NB4 (cell line): Measurements from ENCODE around the gene ATP5MC2.

Source experiments
- DNase-seq: peaks from one replicate; pipeline ENCODE4 v3.0.0; 2010; ENCODE audit warnings: low read depth
- H3K4me3 ChIP-seq: one replicate; pipeline ENCODE4 v1.5.1; 2011; ENCODE audit warnings: mild to moderate bottlenecking, low read depth, low read length, moderate library complexity
- CTCF ChIP-seq: IDR thresholded peaks from one replicate; pipeline ENCODE4 v1.5.1; 2012; ENCODE audit warnings: low read depth, low read length
- MAX ChIP-seq: IDR thresholded peaks from 2 replicates; pipeline ENCODE4 v1.6.1; 2011; ENCODE audit warnings: low read depth, low read length
- MYC ChIP-seq: IDR thresholded peaks from 2 replicates; pipeline ENCODE4 v1.6.1; 2011; ENCODE audit warnings: low read depth, low read length
- POLR2A ChIP-seq: IDR thresholded peaks from 2 replicates; pipeline ENCODE4 v1.6.1; 2011; ENCODE audit warnings: mild to moderate bottlenecking; ENCODE audit not compliant: insufficient read length; ENCODE audit errors: extremely low read depth

The ATP5MC2 gene

GRCh38 chr12:53664936-53665335, 10.9 kb downstream of the ATP5MC2 start:
- TF ChIP-seq POLR2A, result no peak
- no peak for TF ChIP-seq CTCF
- no peak for TF ChIP-seq MYC
- no peak for TF ChIP-seq MAX

GRCh38 chr12:53664191-53664590, 11.7 kb downstream of the ATP5MC2 start:
- no peak for DNase-seq
- no peak overlapping the region for H3K4me3 ChIP-seq
- TF ChIP-seq CTCF, result no peak
- no peak for TF ChIP-seq MAX
- no peak for TF ChIP-seq POLR2A
- no peak for TF ChIP-seq MYC

More at GRCh38 chr12:53664936-53665335, 10.9 kb downstream of the ATP5MC2 start:
- H3K4me3 ChIP-seq, result no peak overlapping the region
- DNase-seq, result no peak

- DNase-seq, result no peak
- no peak overlapping the region for H3K4me3 ChIP-seq
- TF ChIP-seq MYC (no peak), POLR2A (no peak), CTCF (no peak), MAX (no peak)
These were observed 15.8 kb downstream of the ATP5MC2 start for GRCh38 chr12:53660041-53660440.

GRCh38 chr12:53659571-53659981, 16.3 kb downstream of the ATP5MC2 start:
- no peak overlapping the region for H3K4me3 ChIP-seq

GRCh38 chr12:53659011-53659551, 16.8 kb downstream of the ATP5MC2 start:
- DNase-seq, result no peak
- TF ChIP-seq POLR2A, result no peak
- TF ChIP-seq MAX, result no peak
- TF ChIP-seq CTCF, result no peak
- TF ChIP-seq MYC, result no peak

More at GRCh38 chr12:53659571-53659981, 16.3 kb downstream of the ATP5MC2 start:
- DNase-seq, result no peak
- no peak for TF ChIP-seq CTCF
- no peak for TF ChIP-seq MYC
- no peak for TF ChIP-seq MAX

More at GRCh38 chr12:53659011-53659551, 16.8 kb downstream of the ATP5MC2 start:
- no peak overlapping the region for H3K4me3 ChIP-seq
